Endothelial cell of umbilical vein (primary cell): ENCODE measurements around the gene OSBPL8.

ENCODE experiments used
- CTCF ChIP-seq, 2 donors: IDR thresholded peaks; 1 replicate in 1 of 2; 2 replicates in 1 of 2; pipeline ENCODE4 v1.5.1; 2011; ENCODE audit warnings: low read length in 2 of 2, mild to moderate bottlenecking in 2 of 2, moderate library complexity in 2 of 2, control low read depth in 1 of 2, inconsistent platforms in 1 of 2, low read depth in 1 of 2; ENCODE audit not compliant: insufficient read depth in 1 of 2; ENCODE audit errors: extremely low read depth in 1 of 2
- EZH2 ChIP-seq: IDR thresholded peaks from 2 replicates; pipeline ENCODE4 v1.6.1; 2012; ENCODE audit warnings: borderline replicate concordance, low read depth, mild to moderate bottlenecking, moderate library complexity, low read length, inconsistent platforms; ENCODE audit not compliant: severe bottlenecking
- FOS ChIP-seq: IDR thresholded peaks from 2 replicates; pipeline ENCODE4 v1.6.1; 2011; ENCODE audit warnings: mild to moderate bottlenecking, low read length, moderate library complexity, borderline replicate concordance; ENCODE audit not compliant: insufficient read depth
- MYC ChIP-seq: IDR thresholded peaks from one replicate; pipeline ENCODE4 v1.6.1; 2011; ENCODE audit warnings: mild to moderate bottlenecking, low read depth, low read length
- POLR2A ChIP-seq: IDR thresholded peaks from 2 replicates; pipeline ENCODE4 v1.6.1; 2012; ENCODE audit warnings: low read depth, mild to moderate bottlenecking, control low read depth, low read length
- POLR2AphosphoS5 ChIP-seq: IDR thresholded peaks from 2 replicates; pipeline ENCODE4 v1.6.1; 2012; ENCODE audit warnings: low read depth, mild to moderate bottlenecking, control low read depth, low read length, moderate library complexity; ENCODE audit not compliant: insufficient read depth

GRCh38 chr12:76375939-76376338 lies 183.6 kb downstream of the OSBPL8 start:
- TF ChIP-seq CTCF (IDR thresholded peaks at IDR 0.05; ENCODE audit: extremely low read depth in 1 of 2, insufficient read depth in 1 of 2, low read depth in 1 of 2, low read length in 2 of 2), result no peak
- no peak for TF ChIP-seq POLR2AphosphoS5
- TF ChIP-seq EZH2, result no peak
- TF ChIP-seq MYC, result no peak
- no peak for TF ChIP-seq POLR2A
- no peak for TF ChIP-seq FOS
